Aorta (tissue), 5 donors: ENCODE results near the gene ANTXR1. TPM values are rescaled to one million over a fixed set of nuclear protein-coding genes. Genes with fewer than 3 reads are reported as not detected.

Experiments used
- ATAC-seq: fragments of 200-7000 bp; cut with Tn5 transposase; one replicate; pipeline ENCODE4 v1.9.1; 2022; ENCODE audit warnings: moderate library complexity; ENCODE audit not compliant: low FRiP score
- DNase-seq, 2 donors: peaks; one replicate each; pipeline ENCODE4 v3.0.0-alpha.2; 2020
- H3K27ac ChIP-seq, 2 donors: one replicate each; pipeline ENCODE4 v1.5.1; 2013; ENCODE audit warnings: low read length in 2 of 2, mild to moderate bottlenecking in 2 of 2, moderate library complexity in 2 of 2, control low read depth in 1 of 2, inconsistent platforms in 1 of 2, low read depth in 1 of 2
- H3K27me3 ChIP-seq, 2 donors: one replicate each; pipeline ENCODE4 v1.6.1; 2013; ENCODE audit warnings: control low read depth in 1 of 2, low read length in 1 of 2, mild to moderate bottlenecking in 1 of 2, moderate library complexity in 1 of 2; ENCODE audit not compliant: insufficient read depth in 2 of 2, control insufficient read depth in 1 of 2
- H3K36me3 ChIP-seq, 2 donors: one replicate each; pipeline ENCODE4 v1.6.1; 2013; ENCODE audit warnings: control low read depth in 1 of 2, low read length in 1 of 2, mild to moderate bottlenecking in 1 of 2; ENCODE audit not compliant: insufficient read depth in 2 of 2, control insufficient read depth in 1 of 2
- H3K4me1 ChIP-seq, 2 donors: one replicate each; pipeline ENCODE4 v1.6.1; 2013; ENCODE audit warnings: low read length in 2 of 2, control low read depth in 1 of 2, mild to moderate bottlenecking in 1 of 2, moderate library complexity in 1 of 2; ENCODE audit not compliant: insufficient read depth in 2 of 2, control insufficient read depth in 1 of 2
- H3K4me3 ChIP-seq, 2 donors: one replicate each; pipeline ENCODE4 v1.5.1; 2013; ENCODE audit warnings: low read length in 2 of 2, control low read depth in 1 of 2, mild to moderate bottlenecking in 1 of 2
- H3K9me3 ChIP-seq: one replicate; pipeline ENCODE4 v1.6.1; 2013; ENCODE audit warnings: mild to moderate bottlenecking, low read length; ENCODE audit not compliant: control insufficient read depth
- WGBS, 2 donors: extraction: QIAGEN DNeasy Blood & Tissue Kit; methylation state at CpG; one replicate each; pipeline ENCODE4 v1.1.7; 2013; 5-methylcytosine and 5-hydroxymethylcytosine counted together
- intact Hi-C, 2 donors: fragments of 100-400 bp; cut with DNase I; formaldehyde crosslinking; loops; one replicate each; pipeline versions ENCODE4 v1.14.2 to v1.15.0; 2022
- polyA plus RNA-seq, 2 donors: library from polyadenylated mRNA; stranded (reverse); fragments of 200-250 nt; gene quantifications; one replicate each; pipeline ENCODE4 v1.2.3, GENCODE V29; 2013
- total RNA-seq, 2 donors: library from RNA; stranded (reverse); fragmentation: NEBNext Ultra II Directional; extraction: Animal tissue kit (Norgen Biotek cat#: 25700); gene quantifications; one replicate each; pipeline ENCODE4 v1.2.1, GENCODE V29; 2021
- donor health status: healthy with polysubstance abuse.
- donor health status: Bipolar disorder and iron deficiency.
- donor health status: DM: no; HTN: no; CAD: no.
- donor health status: DM: no; HTN: no; CAD: no.
- donor health status: DM: yes; HTN: yes; CAD: no.

Gene ANTXR1
- total and polyA plus RNA-seq, 4 donors, result 136 to 358 (median 160) TPM

DNA sequence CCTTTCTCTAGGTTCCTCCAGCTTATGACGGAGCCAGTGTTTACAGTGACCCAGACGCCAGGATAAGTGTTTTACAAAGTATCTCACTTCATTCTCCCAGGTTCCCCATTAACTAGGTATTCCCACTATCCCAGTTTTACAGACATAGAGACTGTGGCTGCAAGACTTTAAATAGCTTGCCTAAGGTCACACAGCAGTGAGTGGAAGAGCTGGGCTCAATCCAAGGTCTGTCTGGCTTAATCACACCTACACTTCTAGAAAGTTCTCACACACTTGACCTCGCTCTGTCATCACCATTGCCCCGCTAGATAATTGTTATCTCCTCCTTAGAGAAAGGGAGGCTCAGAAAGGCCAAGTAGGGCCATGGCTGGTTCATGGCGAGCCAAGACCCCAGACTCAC lies 110.2 kb downstream of the ANTXR1 start:
- ATAC-seq, result no peak
- DNase-seq, result no peak
- 73 to 80% methylated on average over 5 of the region's 5 CpGs for WGBS, 2 donors
- peaks cover 1 to 3% of the 10 kb centered on the region in 2 donors for H3K36me3 ChIP-seq
- H3K9me3 ChIP-seq, result no peaks in the 10 kb centered on the region
- peak overlapping the region in 1 of 2 donors; percentile 34 for H3K27ac ChIP-seq
- intact Hi-C loops, result no loop called here
- H3K27me3 ChIP-seq, result no peaks in the 10 kb centered on the region
- H3K4me3 ChIP-seq, result no peak overlapping the region
- peaks cover 3 to 9% of the 10 kb centered on the region in 2 donors for H3K4me1 ChIP-seq

DNA sequence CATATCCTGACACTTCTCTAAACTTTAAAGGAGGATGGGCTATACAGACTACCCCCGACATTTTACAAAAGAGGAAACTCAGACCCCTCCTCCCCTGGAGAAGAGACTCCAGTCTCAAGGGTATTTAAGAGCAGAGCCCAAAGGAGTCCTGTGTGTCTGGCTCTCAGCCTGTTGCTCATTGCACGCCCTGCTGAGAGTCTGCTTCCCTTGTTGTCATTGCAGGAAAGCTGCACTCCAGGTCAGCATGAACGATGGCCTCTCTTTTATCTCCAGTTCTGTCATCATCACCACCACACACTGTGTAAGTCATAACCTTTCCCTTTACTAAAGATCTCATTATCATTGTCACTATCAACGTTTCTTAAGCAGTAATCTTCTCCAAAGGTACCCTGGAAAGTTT lies 111.4 kb downstream of the ANTXR1 start:
- Histone ChIP-seq H3K4me3 (no peak overlapping the region), H3K4me1 (peaks cover 3 to 9% of the 10 kb centered on the region in 2 donors), H3K9me3 (no peaks in the 10 kb centered on the region), H3K36me3 (peaks cover 1 to 6% of the 10 kb centered on the region in 2 donors), H3K27ac (no peak overlapping the region), H3K27me3 (no peaks in the 10 kb centered on the region)
- intact Hi-C loops, result no loop called here
- WGBS, 2 donors, result 82 to 83% methylated on average over 4 of the region's 4 CpGs
- ATAC-seq, result no peak
- no peak for DNase-seq

DNA sequence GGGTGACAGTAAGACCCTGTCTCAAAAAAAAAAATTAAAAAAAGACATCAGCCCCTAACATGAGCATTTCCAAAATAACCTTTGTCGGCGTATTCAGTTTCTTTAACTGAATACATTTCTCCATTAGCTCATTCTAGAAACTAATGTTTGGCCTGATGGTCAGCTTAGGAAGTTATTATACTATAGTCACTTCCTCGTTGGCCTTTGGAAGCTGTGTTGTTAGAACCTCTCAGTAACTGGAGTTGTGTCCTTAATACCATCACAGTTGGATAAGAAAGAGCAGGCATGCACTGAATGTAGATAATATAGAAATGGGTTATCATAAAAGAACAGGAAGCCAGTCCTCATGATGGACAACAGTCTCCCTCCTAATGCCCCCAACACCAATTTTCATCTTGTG lies 112.8 kb downstream of the ANTXR1 start:
- Histone ChIP-seq H3K4me1 (peaks cover 0 to under 1% of the 10 kb centered on the region in 2 donors), H3K9me3 (no peaks in the 10 kb centered on the region), H3K4me3 (no peak overlapping the region), H3K27ac (no peak overlapping the region), H3K36me3 (peaks cover 1 to 6% of the 10 kb centered on the region in 2 donors), H3K27me3 (no peaks in the 10 kb centered on the region)
- intact Hi-C loops, result no loop called here
- ATAC-seq (no peak), DNase-seq (no peak)
- WGBS, 2 donors, result 85 to 86% methylated on average over 3 of the region's 3 CpGs

DNA sequence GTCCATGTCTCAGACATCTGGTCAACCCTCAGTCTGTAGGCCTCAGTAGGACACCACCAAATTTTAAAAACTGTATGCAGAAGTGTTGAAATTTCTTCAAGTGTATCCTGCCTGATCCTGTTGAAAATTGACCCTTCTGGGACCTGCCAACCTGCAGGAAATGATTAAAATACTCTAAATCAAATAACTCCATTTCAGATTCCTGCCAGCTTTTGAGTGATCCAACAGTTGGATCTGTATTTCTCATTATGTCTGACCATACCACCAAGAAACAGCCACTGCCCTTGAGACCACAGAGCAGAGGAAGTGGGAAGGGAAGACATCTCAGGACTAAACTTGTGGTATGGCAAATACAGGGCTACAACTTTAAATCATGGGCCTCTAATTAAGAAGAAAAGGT lies 113.4 kb downstream of the ANTXR1 start:
- Histone ChIP-seq H3K9me3 (no peaks in the 10 kb centered on the region), H3K36me3 (peaks cover 1 to 8% of the 10 kb centered on the region in 2 donors)

DNA sequence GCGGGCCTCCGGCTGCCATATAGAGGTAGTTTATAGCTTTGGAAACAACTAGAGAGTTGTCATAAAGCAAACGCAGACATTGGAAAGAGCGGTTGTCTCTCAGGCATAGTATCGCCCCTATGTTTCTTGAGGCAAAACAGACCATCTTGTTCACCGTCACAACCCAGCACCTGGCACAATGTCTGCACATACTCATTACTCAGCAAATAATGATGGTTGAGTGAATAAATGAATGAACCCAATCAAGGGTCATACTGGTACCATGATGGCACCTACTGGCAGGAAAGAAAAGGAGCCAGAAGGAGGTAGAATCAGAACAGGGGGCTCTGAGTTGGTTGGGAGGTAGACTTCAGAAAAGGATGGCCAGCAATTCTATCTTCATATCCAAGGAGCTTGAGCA lies 118.5 kb downstream of the ANTXR1 start:
- Histone ChIP-seq H3K4me3 (no peak overlapping the region), H3K27ac (peak overlapping the region in 1 of 2 donors; percentile 34), H3K36me3 (peaks cover 0 to 9% of the 10 kb centered on the region in 2 donors), H3K4me1 (peaks cover 0 to 3% of the 10 kb centered on the region in 2 donors), H3K9me3 (no peaks in the 10 kb centered on the region), H3K27me3 (no peaks in the 10 kb centered on the region)
- ATAC-seq (no peak), DNase-seq (no peak)
- 96 to 97% methylated on average over 6 of the region's 6 CpGs for WGBS, 2 donors
- intact Hi-C loops, result no loop called here

More for the DNA sequence above, 113.4 kb downstream of the ANTXR1 start:
- DNase-seq (no peak), ATAC-seq (no peak)
- Histone ChIP-seq H3K4me1 (no peaks in the 10 kb centered on the region), H3K27me3 (no peaks in the 10 kb centered on the region), H3K4me3 (no peak overlapping the region), H3K27ac (no peak overlapping the region)
- intact Hi-C loops, result no loop called here

DNA sequence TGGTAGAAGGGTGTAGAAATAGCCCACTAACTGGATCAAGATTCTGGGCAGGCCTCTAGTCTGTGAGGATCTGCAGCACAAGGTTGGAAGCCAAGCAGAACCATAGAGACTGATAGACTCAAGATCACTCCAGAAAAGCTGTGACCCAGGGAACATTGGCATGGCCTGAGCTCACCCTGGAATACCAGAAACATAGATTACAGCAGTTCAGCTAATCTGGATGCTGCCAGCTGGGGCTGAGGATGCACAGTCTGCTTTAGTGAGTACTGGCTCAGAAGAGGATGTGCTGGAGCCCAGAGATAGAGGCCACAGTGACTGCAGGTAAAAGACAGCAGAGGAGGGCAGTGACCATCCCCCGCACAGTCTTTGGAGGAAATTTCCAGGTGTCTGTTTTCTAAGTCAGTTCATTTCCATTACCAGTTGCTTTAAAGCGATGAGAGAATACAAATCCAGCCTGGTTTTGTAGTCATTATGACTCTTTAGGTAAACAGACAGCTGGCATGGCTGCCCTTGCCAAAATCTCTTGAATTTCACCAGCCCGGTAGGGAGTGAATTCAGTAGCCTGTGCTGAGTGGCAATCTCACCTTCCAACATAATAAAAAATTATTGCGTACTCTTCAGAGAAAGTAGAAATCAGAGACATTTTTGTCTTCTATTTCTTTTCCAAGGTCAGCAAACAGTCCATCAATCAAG lies 119.2 kb downstream of the ANTXR1 start:
- Histone ChIP-seq H3K36me3 (peaks cover 0 to 9% of the 10 kb centered on the region in 2 donors), H3K9me3 (no peaks in the 10 kb centered on the region), H3K27me3 (no peaks in the 10 kb centered on the region), H3K4me3 (no peak overlapping the region), H3K27ac (peak overlapping the region in 1 of 2 donors; percentile 64), H3K4me1 (peaks cover 0 to 3% of the 10 kb centered on the region in 2 donors)
- WGBS, 2 donors, result 41 to 45% methylated on average over 4 of the region's 4 CpGs
- ATAC-seq, result no peak
- DNase-seq, result no peak
- intact Hi-C loops, result no loop called here

DNA sequence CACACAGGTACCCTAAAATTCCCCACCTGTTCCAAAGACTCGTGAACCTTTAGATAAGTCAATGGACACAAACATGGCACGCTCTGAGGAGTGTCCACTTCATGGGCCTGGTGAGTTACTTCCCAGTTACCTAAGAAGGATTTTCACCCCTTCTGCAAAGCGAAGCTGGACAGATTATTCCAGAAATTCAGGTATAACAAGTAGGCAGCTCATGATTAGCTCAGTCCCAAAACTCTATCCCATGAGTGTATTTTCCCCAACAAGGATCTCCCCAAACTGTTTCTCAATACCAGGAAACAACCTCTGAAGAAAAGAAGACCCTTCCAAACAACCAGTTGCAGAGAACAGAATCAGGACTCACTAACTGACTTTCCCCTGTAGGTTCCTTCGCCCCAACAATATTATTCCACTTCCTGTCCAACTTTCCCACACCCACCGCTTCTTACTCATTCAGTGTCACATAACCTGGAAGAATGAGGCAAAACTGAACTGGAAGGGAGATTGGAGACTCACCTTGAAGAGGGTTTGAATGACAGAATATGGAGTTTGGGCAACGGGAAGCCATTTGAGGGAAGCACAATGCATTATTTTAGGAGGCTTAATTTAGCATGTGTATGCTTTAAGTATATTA lies 120.1 kb downstream of the ANTXR1 start:
- peaks cover 0 to 3% of the 10 kb centered on the region in 2 donors for H3K4me1 ChIP-seq
- DNase-seq, result no peak
- H3K36me3 ChIP-seq, result peaks cover 0 to 5% of the 10 kb centered on the region in 2 donors
- WGBS, 2 donors, result 95% methylated on average over 6 of the region's 6 CpGs
- intact Hi-C loops, result no loop called here
- no peak overlapping the region for H3K4me3 ChIP-seq
- H3K27me3 ChIP-seq, result no peaks in the 10 kb centered on the region
- peak overlapping the region; percentile 6 to 57 for H3K27ac ChIP-seq
- no peaks in the 10 kb centered on the region for H3K9me3 ChIP-seq
- ATAC-seq, result no peak

DNA sequence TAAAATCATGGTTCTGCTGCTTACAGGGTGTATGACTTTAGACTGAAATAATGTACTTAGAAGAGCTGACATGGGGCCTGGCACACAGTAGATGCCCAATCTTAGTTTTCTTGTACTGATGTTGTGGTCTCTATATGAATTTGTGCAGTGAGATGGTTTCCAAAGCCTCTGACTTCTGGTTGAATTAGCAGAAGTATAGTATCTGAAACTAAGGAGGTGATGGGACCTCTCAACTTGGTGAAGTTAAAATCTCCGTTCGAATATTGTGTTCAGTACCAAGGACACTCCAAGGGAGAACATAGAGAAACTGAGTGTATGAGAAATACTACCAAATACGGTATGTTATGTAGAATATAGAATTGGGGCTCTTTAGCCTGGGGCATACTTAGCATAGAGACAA lies 120.9 kb downstream of the ANTXR1 start:
- H3K27ac ChIP-seq, result peak overlapping the region; percentile 7 to 25
- no peak for ATAC-seq
- 82 to 85% methylated on average over 3 of the region's 3 CpGs for WGBS, 2 donors

More for the DNA sequence above, 120.9 kb downstream of the ANTXR1 start:
- H3K4me3 ChIP-seq, result no peak overlapping the region
- no peak for DNase-seq
- no peaks in the 10 kb centered on the region for H3K27me3 ChIP-seq
- intact Hi-C loops, result no loop called here
- no peaks in the 10 kb centered on the region for H3K9me3 ChIP-seq
- H3K36me3 ChIP-seq, result peaks cover 0 to 3% of the 10 kb centered on the region in 2 donors
- H3K4me1 ChIP-seq, result peaks cover 0 to 3% of the 10 kb centered on the region in 2 donors
